NCI-H82 treated with DMSO at 0.1 percent for 48 hours (cell line): ENCODE results near the gene PRF1.
"Not testable (repeated sequence)": the region's sequence is repeated elsewhere in the genome, so short reads cannot be mapped to it uniquely, and the experiment has no call there.

Experiments
- DNase-seq: peaks from one replicate; lab custom pipeline; 2025; ENCODE audit not compliant: unreplicated experiment; lab: John Stamatoyannopoulos, UW

Gene PRF1

GRCh38 chr10:70617798-70618568 is 15.4 kb upstream of the PRF1 start:
- DNase-seq: no peak

GRCh38 chr10:70616761-70617160 is 14.2 kb upstream of the PRF1 start:
- no peak for DNase-seq

- DNase-seq: no peak
Measured at GRCh38 chr10:70615784-70616522, 13.4 kb upstream of the PRF1 start.

GRCh38 chr10:70615211-70615610 is 12.7 kb upstream of the PRF1 start:
- no peak for DNase-seq

GRCh38 chr10:70614364-70614763 is 11.8 kb upstream of the PRF1 start:
- not testable (repeated sequence) for DNase-seq

- no peak for DNase-seq
Measured at GRCh38 chr10:70613941-70614340, 11.4 kb upstream of the PRF1 start.

GRCh38 chr10:70607936-70608335 is 5.4 kb upstream of the PRF1 start:
- DNase-seq: no peak

- no peak for DNase-seq
Measured at GRCh38 chr10:70605161-70605560, 2.6 kb upstream of the PRF1 start.

- DNase-seq: no peak
Measured at GRCh38 chr10:70604106-70604505, 1.6 kb upstream of the PRF1 start.

GRCh38 chr10:70603449-70603801 is 884 bp upstream of the PRF1 start:
- no peak for DNase-seq

GRCh38 chr10:70601746-70602145 is 795 bp downstream of the PRF1 start:
- DNase-seq: no peak

- DNase-seq: no peak
Measured at GRCh38 chr10:70600512-70601395, 1.8 kb downstream of the PRF1 start.

- DNase-seq: no peak
Measured at GRCh38 chr10:70599791-70600190, 2.8 kb downstream of the PRF1 start.

- no peak for DNase-seq
Measured at GRCh38 chr10:70599319-70599718, 3.2 kb downstream of the PRF1 start.

GRCh38 chr10:70598857-70599295 is 3.7 kb downstream of the PRF1 start:
- DNase-seq: no peak

- no peak for DNase-seq
Measured at GRCh38 chr10:70597856-70598815, 4.4 kb downstream of the PRF1 start.

GRCh38 chr10:70596860-70597809 is 5.4 kb downstream of the PRF1 start:
- peak; percentile 81 for DNase-seq

GRCh38 chr10:70596110-70596798 is 6.3 kb downstream of the PRF1 start:
- no peak for DNase-seq

- no peak for DNase-seq
Measured at GRCh38 chr10:70595566-70596016, 7.0 kb downstream of the PRF1 start.
